GM06990 (cell line): Measurements from ENCODE around the gene MYMX.

ENCODE experiments used
- DNase-seq: peaks from one replicate; pipeline ENCODE4 v3.0.0-alpha.2; 2011; ENCODE audit not compliant: insufficient read length; ENCODE audit errors: extremely low read depth
- H3K27me3 ChIP-seq: replicated peaks from 2 replicates; pipeline ENCODE4 v1.6.0; 2011; ENCODE audit warnings: low read length; ENCODE audit not compliant: control insufficient read depth, insufficient read depth
- H3K36me3 ChIP-seq: 2 replicates; pipeline ENCODE4 v1.5.1; 2011; ENCODE audit warnings: low read length; ENCODE audit not compliant: control insufficient read depth, insufficient read depth
- H3K4me3 ChIP-seq: replicated peaks from 2 replicates; pipeline ENCODE4 v1.5.1; 2011; ENCODE audit warnings: low read depth, mild to moderate bottlenecking, control low read depth, low read length
- TF ChIP-seq, protein P1 (sequence below): IDR thresholded peaks from 2 replicates; pipeline ENCODE4 v1.5.1; 2011; ENCODE audit warnings: low read length, control low read depth, mild to moderate bottlenecking, inconsistent platforms; ENCODE audit not compliant: insufficient read depth, poor library complexity, severe bottlenecking

Gene MYMX

DNA sequence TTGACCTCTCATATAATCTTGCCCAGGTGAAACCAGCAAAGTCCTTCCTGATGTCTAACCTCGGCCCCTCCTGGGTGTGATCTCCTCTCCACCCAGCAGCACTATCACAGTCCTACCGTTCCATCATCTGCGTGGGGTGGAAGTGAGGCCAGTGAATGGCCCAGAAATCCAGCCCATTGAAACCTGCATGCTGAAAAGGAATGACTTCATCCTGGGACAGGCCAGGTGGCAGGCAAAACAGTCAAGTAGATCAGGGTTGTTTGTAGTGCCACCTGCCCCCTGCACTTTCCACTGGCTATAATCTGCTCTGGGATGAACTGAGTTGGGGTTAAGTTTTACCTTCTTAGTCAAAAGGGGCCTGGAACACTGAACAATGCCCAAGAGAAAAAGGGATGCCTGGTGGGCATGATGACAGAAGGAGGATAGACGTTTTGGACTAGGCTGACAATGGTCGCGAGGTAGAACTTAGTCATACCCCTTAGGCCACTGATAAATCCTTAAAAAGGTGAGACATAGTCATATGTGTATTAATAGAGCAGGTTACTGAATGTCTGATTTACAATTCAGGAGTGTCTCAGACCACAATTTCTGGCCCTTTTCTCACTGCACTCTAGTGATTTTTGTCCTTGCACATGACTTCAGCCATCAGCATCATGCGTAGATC lies 22.1 kb downstream of the MYMX start:
- Histone ChIP-seq H3K36me3 (no peaks in the 10 kb centered on the region; the same call in 1 of the 2 replicates), H3K27me3 (no peaks in the 10 kb centered on the region), H3K4me3 (no peak overlapping the region)
- TF ChIP-seq, protein P1, sequence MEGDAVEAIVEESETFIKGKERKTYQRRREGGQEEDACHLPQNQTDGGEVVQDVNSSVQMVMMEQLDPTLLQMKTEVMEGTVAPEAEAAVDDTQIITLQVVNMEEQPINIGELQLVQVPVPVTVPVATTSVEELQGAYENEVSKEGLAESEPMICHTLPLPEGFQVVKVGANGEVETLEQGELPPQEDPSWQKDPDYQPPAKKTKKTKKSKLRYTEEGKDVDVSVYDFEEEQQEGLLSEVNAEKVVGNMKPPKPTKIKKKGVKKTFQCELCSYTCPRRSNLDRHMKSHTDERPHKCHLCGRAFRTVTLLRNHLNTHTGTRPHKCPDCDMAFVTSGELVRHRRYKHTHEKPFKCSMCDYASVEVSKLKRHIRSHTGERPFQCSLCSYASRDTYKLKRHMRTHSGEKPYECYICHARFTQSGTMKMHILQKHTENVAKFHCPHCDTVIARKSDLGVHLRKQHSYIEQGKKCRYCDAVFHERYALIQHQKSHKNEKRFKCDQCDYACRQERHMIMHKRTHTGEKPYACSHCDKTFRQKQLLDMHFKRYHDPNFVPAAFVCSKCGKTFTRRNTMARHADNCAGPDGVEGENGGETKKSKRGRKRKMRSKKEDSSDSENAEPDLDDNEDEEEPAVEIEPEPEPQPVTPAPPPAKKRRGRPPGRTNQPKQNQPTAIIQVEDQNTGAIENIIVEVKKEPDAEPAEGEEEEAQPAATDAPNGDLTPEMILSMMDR = no peak
- DNase-seq = no peak

DNA sequence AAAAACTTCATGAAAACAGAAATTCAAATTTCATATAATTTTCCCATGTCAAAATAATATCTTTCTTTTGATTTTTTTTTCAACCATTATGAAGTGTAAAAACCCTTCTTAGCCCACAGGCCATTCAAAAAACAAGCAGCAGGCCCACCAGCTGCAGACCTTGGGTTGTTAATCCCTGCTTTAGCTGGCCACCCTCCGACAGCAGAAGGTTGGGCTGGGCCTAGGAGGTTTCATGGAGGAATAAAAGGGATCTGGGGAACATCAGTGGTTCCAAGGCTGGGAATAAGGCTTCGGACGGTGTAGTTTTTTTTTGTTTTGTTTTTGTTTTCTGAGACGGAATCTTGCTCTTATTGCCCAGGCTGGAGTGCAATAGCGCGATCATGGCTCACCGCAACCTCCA lies 26.6 kb downstream of the MYMX start:
- TF ChIP-seq, protein P1 = no peak
- Histone ChIP-seq H3K4me3 (no peak overlapping the region), H3K36me3 (no peaks in the 10 kb centered on the region), H3K27me3 (no peaks in the 10 kb centered on the region)
- no peak for DNase-seq

DNA sequence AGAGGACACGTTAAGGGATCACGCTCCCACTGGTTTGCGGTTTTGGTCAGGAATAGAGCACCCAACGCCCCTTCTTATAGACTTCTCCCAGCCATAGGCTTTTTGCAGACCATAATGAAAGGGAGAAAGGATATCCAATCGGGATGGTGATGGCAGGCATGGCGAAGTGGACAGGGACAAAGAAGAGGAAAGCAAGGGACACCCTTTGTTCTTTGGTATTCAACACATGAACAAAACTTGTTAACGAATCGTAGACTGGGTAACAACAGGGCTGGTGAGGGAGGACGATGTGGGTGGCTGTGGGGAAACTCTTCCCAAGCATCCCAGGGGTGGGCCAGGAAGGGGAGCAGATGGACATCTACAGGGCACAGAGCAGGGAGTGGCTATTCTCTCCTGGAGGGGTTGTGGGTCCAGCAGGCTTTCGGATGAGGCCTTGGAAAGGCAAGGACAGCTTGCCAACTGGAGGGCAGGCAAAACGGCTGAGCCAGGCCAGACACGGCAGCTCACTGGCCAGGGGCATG lies 28.7 kb downstream of the MYMX start:
- DNase-seq = no peak
- peaks cover 15% of the 10 kb centered on the region for H3K36me3 ChIP-seq
- TF ChIP-seq, protein P1 = no peak
- peak overlapping the region; percentile 91 for H3K4me3 ChIP-seq
- no peaks in the 10 kb centered on the region for H3K27me3 ChIP-seq

DNA sequence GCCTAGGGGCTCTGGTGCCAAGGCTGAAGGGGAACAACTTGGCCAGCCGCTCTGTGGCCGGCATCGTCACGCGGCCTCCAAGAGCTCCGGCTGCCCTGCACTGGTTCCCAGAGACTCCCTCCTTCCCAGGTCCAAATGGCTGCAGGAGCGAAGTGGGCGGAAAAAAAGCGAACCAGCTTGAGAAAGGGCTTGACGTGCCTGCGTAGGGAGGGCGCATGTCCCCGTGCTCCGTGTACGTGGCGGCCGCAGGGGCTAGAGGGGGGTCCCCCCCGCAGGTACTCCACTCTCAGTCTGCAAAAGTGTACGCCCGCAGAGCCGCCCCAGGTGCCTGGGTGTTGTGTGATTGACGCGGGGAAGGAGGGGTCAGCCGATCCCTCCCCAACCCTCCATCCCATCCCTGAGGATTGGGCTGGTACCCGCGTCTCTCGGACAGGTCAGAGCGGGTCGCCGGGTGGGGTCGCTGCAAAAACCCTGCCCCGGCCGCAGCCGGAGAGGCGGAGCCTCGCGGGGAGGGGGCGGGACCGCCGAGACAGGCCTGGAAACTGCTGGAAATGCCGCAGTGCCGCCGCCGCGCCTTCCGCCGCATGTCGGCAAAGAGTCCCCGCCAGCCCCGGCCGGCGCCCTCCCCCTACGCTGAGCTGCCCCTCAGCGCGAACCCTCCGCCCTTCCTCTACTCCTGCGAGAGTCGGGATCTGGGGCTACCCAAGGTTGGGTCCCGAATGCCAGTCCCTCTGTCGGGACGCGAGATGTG lies 29.4 kb downstream of the MYMX start:
- TF ChIP-seq, protein P1 = peak; percentile 53
- Histone ChIP-seq H3K27me3 (no peaks in the 10 kb centered on the region), H3K36me3 (peaks cover 20% of the 10 kb centered on the region), H3K4me3 (peak overlapping the region; percentile 91)
- peak; percentile 94 for DNase-seq

DNA sequence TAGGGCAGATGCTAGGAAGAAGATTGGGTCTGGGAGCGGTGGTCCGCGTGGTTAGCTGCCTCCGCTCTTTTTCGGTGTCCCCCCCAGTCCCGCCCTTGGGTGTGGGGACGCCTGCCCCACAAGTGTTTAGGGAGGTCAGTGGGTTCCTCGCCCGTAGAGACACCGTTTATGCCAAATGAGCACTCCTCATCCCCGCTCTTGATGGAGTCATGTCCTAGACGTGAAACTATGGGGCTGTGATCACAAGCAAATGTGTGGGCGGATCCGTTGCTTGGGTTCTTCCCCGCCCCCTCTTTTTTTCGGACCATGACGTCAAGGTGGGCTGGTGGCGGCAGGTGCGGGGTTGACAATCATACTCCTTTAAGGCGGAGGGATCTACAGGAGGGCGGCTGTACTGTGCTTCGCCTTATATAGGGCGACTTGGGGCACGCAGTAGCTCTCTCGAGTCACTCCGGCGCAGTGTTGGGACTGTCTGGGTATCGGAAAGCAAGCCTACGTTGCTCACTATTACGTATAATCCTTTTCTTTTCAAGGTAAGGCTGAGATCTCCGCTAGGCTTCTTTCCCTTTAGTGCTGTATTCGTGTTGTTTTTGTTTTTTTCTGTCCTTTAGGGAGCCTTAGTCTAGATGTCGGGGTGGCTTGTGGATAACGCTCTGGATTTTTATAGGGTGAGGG lies 30.1 kb downstream of the MYMX start, which contains the start of gene HSP90AB1:
TSS of gene HSP90AB1 (plus strand) at position 439 of the 675 bp plus-strand sequence. CDS start 1,529 bp downstream, outside the sequence.
- Histone ChIP-seq H3K27me3 (no peaks in the 10 kb centered on the region), H3K36me3 (peaks cover 23% of the 10 kb centered on the region), H3K4me3 (peak within 1 kb of the TSS; percentile 91)
- peak; percentile 97 for DNase-seq
- TF ChIP-seq, protein P1 = no peak
